HG02759 (cell line): ENCODE results near the gene ARHGAP33.
A peak's percentile ranks its signal among the peaks of the same experiment; 100 is the strongest.

Experiments
- ATAC-seq: cut with Tn5 transposase; IDR thresholded peaks from one replicate; pipeline ENCODE4 v1.9.1; 2021; ENCODE audit warnings: mild to moderate bottlenecking, moderate library complexity; ENCODE audit not compliant: unreplicated experiment

The ARHGAP33 gene

GRCh38 chr19:35739275-35740107, 35.9 kb upstream of the ARHGAP33 start:
- no peak for ATAC-seq

- no peak for ATAC-seq
These were observed 35.3 kb upstream of the ARHGAP33 start for GRCh38 chr19:35740108-35740422.

DNA sequence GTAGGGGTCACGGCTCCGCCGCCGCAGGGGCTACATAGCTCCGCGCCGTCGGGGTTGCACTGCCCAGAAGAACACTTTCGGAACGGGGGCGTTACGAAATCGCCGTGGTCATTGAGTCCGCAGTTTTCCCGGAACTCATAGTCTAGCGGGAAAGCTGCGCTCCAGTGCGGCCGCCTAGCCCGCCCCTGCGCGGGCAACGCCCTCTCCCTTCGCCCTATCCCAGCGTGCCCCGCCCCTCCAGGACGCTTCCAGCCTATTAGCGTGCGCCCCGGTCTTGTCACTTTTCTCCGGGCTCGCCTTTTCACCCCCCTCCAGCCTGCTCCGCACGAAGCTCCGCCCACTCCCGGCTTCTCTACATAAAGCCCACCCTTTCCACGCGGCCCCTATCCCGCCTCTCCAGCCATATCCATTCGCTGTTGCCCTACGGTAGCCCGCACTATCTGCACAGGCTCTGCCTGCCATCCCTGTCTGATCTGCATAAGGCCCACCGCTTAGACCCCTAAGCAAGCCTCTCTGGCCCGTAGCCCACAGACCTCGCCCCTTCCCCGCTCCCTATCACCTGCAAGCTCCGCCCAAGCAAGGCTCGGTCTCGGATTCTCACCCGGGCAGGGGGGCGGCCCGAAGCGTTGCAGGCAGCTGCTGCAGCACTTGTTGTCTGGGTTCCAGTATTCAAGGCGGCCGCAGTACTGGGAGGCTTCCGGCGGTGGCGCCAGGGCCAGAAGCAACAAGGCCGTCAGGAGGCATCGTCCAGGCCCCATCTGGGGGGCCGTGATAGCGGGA, 34.8 kb upstream of the ARHGAP33 start:
- ATAC-seq = peak; percentile 62

- no peak for ATAC-seq
These were observed 34.2 kb upstream of the ARHGAP33 start for GRCh38 chr19:35741203-35741515.

DNA sequence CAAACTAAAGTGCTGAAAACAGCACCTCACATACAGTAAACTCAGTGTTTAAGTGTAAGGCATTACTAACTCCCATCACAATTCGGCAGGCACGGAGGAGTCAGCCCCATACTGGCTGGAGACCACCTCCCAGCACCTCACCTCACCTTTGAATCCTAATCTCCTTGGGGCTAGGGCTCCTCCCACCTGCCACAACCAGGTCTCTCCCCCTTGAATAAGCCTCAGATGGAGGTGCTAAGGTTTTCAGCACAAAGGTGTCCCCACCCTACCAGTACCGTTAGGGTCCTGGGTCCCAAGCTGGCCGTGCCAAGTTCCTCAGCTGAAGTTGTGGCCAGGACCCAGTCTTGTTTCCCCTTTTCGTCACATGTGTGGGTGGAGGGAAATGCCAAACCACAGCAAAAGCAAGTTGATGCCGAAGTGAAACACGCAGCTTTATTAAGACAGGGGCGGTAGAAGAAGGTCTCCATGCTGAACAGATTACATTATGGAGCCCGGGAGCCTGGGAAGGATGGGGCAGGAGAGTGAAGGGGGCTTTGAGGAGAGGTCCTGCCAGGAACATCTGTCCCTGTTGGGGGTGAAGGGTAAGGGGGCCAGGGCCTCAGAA, 33.1 kb upstream of the ARHGAP33 start, which contains the start of gene IGFLR1:
TSS of gene IGFLR1 (minus strand) at position 332 of the 604 bp plus-strand sequence. CDS start 1,272 bp downstream, outside the sequence.
- no peak for ATAC-seq

DNA sequence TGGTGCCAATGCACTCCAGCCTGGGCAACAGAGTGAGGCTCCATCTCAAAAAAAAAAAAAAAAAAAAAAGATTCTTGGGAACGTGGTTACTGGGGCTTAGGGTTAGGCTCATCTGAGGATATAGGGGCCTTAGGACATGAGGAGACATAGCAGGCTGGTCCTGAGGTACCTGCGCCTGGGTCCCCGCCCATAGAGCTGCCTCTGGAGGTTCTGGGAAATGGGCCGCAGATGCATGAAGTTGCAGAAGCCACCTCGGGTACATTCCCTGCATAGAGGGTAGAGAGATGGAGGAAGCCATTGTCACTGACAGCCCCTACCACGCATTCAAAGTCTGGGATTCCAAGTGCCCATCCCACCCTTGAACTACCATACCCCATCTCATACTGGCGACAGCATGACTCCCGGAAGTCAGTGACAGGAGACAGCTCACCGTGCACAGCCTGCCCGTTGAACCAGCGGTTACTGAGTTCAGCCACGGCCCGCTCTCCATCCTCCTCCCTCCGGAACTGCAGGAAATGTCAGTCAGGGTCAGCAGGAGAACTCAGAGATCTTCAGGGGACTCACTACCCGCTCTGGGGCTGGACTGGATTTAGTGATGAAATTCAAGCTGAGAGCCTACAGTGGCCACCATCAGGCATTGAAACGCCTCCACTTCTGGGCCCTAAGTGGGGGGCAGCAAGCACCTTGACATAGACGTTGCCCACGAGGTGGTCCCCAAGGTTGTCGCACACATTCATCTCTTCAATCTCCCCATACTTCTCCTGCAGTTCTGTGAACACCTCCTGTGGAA, 31.5 kb upstream of the ARHGAP33 start:
- no peak for ATAC-seq

- ATAC-seq = peak; percentile 36
These were observed 30.7 kb upstream of the ARHGAP33 start for GRCh38 chr19:35744430-35745327.

- ATAC-seq = peak; percentile 47
These were observed 29.9 kb upstream of the ARHGAP33 start, which contains the start of the genes PSENEN and U2AF1L4 for GRCh38 chr19:35745328-35746086. PSENEN (plus strand) TSS chr19:35745651; CDS start chr19:35745931, 280 bp downstream. U2AF1L4 (minus strand) TSS chr19:35745418; CDS start chr19:35745391, 27 bp downstream.

DNA sequence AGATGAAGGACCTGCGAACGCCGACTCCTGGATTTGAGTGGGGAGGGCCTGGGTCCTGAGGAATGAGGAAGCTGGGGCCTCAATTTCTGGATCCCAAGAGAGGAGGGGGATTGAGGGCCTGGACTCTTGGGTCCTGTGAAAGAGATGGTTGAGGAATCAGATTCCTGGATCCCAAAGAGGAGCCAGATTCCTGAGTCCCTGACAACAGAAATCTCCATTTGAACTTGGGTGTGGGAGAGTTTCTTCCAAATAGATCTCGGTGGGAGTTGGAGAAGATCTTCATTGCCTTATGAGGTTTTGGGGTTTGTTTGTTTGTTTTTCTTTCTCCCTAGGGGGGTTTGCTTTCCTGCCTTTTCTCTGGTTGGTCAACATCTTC, 29.3 kb upstream of the ARHGAP33 start:
- no peak for ATAC-seq

GRCh38 chr19:35746531-35746930, 28.8 kb upstream of the ARHGAP33 start:
- ATAC-seq = no peak

GRCh38 chr19:35748106-35749020, 27.0 kb upstream of the ARHGAP33 start, which contains the start of gene LIN37:
LIN37 (plus strand) TSS chr19:35748576; CDS start chr19:35748725, 149 bp downstream.
- ATAC-seq = peak; percentile 69

DNA sequence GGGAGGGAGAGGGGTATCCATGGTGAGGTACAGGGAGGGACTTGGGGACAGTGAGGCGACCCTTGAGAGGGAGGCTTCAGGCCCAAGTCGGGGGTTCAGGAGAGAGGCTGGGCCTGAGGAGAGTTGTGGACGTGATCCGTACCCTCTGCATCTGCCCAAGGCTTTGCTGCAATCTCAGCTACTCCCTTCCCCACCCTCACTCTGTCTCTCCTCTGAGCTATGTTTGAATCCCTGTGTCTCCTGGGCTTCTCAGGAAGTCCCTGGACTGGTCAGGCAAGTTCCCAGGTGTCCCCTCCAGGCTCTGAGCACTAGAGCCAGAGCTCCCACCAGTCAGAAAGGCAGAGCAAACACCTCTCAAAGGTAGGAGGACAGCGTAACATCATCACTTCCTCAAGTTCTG, 25.2 kb upstream of the ARHGAP33 start:
- ATAC-seq = no peak

DNA sequence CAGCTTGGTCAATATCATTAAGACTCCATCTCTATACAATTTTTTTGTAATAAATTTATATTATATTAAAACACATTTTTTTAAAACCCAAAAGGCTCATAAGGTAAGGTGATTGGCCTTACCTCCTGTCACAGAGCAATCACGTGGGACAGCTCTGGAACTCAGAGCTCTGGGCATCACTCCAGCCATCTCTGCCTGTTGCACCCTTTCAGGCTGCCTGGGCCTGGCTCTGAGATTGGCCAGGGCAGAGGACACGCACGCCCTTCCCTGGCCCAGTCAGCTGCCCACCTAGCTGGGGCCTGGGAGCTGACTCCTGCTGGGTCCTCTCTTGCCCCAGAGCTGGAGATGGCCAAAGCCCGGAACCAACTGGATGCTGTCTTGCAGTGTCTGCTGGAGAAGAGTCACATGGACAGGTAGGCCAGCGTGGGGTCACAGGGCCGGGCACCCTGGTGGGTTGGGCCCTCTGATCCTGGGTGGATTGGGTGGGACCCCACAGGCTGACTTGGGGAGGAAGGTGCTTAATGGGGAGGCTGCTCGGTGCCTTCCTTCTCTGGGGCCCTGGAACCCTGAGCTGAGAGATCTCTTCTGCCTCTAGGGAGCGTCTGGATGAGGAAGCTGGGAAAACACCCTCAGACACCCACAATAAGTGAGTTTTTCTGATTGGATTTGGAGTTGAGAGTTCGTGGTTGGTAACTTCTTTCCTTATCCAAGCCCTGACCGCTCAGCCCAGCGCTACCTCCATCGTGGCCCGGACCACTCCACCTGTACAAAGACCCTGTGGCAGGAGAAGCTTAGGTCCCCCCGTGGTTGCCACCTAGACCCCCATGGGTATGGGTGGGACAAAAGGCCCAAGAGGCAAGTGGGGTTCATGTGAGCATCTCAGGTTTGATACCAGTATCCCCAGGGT, 23.3 kb upstream of the ARHGAP33 start:
- no peak for ATAC-seq

DNA sequence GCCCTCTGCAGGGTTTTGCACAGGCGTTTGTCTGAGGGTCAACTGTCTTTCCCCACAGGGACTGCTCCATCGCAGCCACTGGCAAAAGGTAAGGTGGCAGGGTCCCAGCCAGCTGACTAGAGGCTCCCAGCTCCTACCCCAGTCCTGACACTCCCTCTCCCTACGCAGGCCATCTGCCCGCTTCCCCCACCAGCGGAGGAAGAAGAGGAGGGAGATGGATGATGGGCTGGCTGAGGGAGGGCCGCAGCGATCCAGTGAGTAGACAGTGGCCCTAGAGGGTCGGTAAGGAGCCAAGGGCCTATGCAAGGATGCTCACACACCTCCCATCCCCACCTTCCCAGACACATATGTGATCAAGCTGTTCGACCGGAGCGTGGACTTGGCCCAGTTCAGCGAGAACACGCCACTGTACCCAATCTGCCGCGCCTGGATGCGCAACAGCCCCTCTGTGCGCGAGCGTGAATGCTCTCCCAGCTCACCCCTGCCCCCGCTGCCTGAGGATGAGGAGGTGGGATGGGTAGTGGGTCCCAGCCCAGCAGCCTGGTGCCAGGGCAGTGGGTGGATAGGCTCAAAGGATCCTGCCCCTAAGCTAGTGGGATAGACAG, 22.5 kb upstream of the ARHGAP33 start:
- no peak for ATAC-seq

- no peak for ATAC-seq
These were observed 21.6 kb upstream of the ARHGAP33 start for GRCh38 chr19:35753634-35754369.
